GM21619 (cell line): ENCODE results near the gene GRXCR2.
"Not testable (repeated sequence)": the region's sequence is repeated elsewhere in the genome, so short reads cannot be mapped to it uniquely, and the experiment has no call there.

ENCODE experiments used
- ATAC-seq: cut with Tn5 transposase; IDR thresholded peaks from one replicate; pipeline ENCODE4 v1.9.1; 2021; ENCODE audit not compliant: unreplicated experiment

The GRXCR2 gene, protein sequence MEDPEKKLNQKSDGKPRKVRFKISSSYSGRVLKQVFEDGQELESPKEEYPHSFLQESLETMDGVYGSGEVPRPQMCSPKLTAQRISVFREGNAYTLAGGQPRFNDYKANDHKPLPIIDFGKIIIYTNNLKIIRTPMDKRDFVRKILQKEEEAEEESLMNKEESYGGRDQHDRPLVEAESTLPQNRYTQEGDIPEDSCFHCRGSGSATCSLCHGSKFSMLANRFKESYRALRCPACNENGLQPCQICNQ

DNA sequence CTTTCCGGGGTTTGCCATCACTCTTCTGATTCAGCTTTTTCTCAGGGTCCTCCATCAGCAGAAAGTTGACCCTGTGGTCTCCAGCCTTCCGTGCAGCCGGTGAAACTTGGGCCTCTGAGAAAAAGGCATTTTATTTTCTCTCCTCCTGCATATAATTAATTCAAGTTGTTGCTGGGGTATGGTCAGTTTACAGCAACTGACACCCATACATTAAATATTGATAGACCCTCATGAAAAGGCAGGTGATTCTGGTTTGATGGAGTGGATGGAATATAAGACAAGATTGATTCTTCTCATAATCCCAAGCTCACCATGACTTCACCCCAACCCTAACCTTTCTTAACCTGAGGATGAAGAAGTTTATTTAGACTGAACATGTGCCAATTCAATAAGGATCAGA is at the start of gene GRXCR2:
Gene GRXCR2 (minus strand): TSS at position 101 of the 400 bp plus-strand sequence. CDS start 46 bp downstream, at position 55.
- ATAC-seq = no peak

DNA sequence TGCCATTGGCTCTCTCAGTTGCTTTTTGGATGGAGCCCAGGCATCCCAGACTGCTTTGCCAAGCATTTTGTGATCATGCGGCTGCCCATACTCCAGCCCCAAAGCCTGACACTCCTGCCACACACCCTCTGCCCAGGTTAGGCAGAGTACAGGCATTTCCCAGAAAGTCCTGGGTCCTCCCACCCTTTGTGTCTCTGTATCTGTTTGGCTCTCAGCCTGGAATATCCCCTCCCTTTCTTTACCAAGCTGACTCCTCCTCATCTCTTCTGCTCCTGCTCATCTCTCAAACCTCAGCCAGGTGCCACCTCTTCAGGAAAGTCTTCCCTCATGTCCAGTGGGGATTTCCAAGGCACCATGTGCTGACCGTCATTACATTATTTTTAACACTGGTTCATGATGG is 49.2 kb upstream of the GRXCR2 start:
- ATAC-seq = no peak

DNA sequence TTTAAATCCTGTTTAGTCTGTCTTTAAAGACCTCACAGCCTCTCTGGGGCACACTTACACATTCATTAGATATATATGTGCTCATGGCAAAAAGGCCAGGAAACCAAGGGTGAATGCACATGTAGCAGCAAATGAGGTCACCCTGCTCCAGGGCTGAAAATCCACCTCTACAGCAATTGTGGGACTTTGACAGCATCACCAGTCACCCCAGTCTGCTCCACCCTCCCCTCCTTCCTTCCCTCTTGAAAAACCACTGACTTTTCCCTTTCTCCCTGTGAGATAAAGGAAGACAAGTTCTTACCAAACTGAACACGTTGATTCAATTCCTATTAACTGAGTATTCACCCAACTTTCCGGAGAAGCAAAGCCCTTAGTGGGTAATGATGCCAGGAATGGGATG is 48.4 kb upstream of the GRXCR2 start:
- no peak for ATAC-seq

DNA sequence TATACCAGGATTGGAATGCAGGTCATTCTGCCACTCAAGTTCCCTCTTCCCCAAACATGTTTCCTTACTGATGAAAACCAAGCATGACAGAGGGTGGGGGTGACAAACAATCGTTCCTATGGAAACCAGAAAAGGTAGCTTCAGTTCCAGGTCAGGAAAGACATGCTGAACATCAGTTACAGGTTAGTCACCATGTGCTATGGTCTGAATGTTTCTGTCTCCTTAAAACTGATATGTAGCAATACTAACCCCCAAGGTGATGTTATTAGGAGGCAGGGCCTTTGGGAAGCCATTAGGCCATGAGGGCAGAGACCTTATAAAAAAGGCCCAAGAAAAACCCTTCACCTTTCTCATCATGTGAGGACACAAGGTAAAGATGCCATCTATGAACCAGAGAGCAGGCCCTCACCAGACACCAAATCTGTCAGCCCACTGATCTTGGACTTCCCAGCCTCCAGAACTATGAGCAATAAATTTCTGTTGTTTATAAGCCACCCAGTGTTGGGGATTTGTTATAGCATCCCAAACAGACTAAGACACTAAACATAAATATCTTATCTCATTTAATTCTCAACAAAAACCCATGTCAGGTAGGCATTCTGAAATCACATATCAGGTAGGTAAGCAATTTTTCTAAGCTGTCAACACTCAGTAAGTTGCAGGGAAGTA is 47.9 kb upstream of the GRXCR2 start:
- ATAC-seq = no peak

DNA sequence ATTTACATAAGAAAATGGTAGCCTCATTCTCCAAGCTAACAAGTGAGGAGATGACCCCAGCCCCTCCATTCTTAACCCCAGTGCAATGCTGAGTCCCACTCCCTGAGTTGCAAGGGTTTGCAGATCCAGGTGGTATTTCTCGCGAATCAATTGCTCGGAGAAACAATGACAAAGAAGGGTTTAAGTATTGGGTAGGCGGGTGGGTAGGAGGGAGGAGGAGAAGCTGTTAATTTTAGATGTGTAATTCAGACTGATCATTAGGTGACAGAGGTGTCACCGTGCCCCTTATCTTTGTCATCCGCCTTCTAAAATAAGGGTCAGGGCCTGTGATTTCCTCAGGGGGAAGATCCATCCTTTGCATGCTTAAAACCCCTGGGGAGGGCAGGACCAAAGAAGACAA is 46.6 kb upstream of the GRXCR2 start:
- ATAC-seq = no peak

DNA sequence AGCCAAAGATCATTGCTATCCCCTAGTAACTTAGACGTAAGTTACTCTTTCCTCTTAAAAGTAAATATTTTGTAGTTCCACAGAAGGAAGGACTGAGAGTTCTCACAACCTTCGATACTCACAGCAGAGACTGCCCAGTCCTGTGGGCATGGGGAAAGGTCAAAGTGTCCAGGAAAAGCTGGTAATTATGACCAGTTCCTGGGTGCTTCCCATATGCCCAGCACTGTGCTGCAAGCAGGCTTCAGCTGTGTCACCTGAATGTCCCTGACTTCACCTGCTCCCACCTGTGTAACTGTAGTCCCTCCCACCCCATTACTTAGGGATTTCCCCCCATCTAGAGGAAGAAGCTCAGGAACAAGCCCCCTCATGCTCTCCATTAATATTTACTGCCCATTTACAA is 45.6 kb upstream of the GRXCR2 start:
- ATAC-seq = no peak

DNA sequence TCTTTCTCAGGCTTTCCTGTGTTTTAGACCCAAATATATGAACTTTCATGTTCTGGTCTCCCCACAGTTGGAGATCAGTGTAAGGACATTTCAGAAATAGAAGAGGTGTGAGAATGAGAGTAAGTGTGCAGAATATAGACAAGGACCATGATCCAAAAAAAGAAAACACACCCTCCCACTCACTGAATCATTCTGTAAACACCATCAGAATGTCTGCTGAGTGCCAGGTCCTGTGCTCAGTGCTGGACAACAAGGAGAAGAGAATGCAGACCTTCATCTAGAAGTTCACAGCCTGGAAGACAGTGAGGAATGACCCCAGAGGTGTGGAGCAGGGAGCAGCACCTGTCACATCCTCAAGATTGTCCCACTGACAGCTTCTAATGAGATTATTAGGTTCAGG is 44.5 kb upstream of the GRXCR2 start:
- no peak for ATAC-seq

DNA sequence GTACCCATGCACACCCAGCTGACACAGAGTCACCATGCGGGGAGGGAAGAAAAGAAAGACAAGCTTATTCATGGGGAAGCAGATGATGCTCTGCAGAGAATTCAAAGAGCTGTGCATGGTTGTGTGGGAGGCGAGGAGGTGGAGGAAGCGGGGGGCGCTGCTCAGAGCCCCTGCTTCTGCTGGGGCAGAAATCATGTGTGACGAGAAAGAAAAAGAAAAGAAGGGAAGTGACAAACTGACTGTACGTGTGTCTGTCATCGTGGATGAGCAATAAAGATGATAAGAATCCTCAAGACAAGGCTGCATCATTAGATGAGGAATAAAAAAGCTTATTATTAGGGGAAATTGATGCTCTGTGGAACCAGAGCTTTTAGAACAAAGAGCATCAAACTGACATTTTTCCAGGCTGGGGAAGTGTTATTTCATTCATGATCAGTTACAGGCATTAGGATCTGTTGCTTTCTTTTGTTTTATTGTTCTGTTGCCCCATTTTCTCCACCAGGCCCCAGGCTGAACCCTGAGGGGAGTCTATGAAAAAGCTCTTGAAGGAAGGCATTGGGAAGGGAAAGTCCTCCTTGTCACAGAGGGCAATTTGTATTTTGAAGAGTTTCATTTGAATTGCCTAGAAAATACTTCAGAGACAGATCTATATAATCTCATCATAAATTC is 43.3 kb upstream of the GRXCR2 start:
- no peak for ATAC-seq

DNA sequence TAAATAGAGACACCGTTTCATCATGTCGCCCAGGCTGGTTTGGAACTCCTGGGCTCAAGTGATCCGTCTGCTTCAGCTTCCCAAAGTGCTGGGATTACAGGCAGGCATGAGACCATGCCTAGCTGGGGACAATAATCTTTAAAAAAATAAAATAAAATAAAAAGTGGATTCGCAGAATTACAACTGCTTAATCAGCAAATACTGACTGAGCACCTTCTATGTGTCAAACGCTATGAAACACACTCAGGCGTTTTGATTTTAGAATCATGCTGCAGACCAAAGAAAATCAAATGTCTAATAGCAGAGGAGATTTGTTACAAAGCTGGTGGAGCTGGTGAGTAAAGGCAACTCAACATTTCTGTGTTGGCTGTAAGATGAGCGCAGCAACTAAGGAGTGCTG is 40.9 kb upstream of the GRXCR2 start:
- ATAC-seq = no peak

DNA sequence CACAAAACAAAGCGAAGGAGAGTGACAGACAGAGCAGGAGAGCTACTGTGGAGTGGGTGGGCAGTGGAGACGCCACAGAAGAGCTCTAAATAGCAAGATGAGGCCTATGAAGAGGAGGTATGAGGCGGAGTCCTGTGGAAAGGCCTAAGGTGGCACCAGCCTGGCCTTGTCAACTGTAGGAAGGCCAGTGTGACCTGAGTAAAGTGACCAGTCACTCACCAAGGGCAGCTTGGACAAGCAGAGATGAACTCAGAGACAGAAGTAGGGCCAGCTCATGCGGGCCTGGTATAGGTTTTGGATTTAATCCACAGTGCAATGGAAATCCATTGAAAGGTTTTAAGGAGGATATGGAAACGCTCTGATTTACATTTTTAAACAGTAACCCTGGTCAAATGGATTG is 39.8 kb upstream of the GRXCR2 start:
- ATAC-seq = no peak

DNA sequence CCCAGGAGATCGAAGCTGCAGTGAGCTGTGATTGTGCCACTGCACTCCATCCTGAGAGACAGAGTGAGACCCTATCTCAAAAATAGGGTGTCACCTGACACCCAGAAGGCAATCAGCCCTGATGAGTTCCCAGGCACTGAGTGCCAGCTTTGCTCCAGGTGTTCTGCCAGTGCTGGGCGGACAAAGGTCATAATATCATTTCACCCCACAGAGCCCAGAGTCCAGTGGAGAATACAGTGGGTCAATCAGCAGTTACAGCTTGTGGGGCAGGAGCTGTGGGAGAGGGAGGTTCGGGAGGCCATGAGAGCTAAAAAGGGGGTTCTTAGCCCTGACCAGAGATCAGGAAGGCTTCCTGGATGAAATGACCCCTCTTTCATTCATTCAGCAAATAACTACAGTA is 39.2 kb upstream of the GRXCR2 start:
- ATAC-seq = no peak

DNA sequence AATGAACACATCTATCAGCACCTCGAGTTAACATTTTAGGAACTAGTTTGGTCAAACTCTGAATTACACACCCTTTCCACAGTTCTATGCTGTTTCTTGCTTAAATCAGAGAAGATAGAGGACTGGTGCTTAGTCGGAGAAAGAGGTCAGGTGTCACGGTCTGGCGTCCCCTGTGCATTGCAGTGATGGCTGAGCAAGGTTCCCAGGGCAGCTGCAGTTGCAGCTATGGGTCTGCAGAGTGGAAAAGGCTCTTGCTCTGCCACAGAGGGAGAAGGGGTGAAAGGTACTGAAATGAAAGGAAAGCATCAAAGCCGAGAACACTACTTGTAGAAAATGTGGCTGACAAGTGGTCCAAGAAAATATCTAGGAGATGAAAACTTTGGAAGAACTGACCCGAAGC is 38.4 kb upstream of the GRXCR2 start:
- no peak for ATAC-seq

DNA sequence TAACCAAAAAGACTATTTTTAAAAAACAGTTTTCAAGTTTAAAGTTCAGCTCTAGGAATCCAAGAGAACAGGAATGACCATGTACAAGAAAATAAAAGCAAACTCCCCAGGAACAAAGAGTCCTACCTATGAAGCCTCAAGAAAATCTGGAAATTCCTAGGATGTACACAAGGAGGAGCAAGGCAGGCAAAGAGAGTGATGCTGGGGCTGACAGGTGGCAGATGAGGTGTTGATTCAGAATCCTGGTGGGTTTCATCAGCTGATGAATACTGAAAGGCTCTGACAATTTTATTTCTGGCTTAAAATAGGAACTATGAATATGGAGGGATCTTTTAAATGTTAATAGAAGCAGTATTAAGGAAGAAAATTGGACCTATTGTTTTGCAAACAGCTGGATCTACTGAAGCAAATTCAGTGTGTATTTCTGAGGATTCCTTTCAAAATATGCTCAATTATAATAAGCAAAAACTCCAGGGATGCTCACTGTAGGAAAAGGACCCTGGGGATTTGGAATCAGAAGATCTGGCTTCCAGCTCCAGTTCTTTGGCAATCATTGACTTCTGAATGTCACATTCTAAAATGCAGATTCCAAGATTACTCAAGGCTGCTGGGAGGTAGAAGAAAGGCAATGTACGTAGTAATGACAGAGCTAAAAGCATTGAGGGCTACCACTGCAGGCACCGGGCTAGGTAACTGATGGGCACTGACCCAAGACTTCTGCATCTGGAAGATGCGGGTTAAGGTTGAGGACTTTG is 35.6 kb upstream of the GRXCR2 start:
- ATAC-seq = no peak

DNA sequence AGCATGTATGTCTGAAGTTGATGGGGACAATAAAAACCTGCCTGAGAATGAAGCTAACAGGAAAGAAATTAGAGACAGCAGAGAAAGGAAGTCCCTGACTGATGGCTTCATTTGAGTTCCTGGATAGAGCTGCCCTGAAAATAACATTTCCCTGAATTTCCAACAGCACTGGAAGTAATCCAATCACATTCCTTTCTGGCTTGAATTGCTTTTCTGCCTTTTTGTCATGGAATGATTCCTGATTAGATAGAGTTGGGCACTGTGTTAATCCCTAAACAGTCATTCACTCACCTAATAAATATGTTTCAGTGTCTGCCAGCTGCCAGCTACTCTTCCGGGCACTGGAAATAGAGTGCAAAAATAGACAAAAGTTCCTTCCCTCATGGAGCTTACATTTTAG is 33.6 kb upstream of the GRXCR2 start:
- ATAC-seq = no peak

DNA sequence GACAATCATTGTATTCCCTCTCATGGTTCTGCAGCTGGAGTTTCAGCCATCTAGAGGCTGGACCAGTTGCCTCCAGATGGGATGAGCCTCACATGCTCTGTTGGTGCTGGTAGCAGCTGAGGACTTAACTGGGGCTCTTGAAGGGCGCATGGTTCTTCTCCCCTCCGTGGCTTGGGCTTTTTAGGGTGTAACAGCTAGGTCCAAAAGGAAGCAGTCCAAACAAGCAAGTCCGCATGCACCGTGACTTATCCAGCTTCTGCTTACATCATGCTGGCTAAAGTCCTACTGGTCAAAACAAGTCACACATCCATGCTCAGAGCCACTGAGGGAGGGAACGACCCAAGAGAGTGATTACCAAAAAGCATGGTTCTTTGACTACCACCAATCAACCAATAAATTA is 31.9 kb upstream of the GRXCR2 start:
- ATAC-seq = no peak

DNA sequence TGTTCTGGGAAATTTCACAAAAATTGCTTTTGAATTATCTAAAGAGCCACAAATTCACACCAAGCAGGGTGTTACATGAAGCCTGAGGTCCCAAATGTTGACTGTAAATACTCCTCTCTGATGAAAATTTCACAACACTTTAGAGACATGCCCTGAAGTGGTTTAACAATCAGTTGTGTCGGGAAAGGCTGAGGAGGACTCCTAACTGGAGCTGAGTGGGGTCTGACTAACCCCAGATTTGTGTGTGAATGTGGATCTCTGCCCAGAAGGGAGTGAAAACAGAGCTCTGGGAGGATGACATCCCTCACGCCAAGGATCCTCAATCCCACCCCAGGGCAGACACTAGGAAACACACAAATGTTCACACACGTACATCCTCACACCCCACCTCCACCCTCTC is 31.1 kb upstream of the GRXCR2 start:
- ATAC-seq = no peak

DNA sequence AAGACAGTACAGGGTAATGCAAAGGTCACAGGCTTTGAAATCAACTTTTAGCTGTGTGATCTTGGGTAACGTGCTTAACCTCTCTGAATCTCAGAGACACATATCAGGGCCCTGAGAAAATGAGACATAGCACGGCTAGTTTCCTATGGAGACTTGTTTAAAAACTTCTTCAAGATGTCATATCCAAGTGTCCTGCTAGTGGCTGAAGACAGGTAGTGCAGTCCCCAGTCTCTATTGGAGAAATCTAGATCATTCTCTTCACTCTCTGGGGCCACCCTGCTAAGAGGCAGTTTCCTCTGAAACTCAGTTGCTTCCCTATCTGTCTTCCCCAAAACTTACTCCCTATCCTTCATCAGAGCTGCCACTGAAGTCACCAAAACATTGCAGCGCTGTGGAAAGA is 30.3 kb upstream of the GRXCR2 start:
- no peak for ATAC-seq

DNA sequence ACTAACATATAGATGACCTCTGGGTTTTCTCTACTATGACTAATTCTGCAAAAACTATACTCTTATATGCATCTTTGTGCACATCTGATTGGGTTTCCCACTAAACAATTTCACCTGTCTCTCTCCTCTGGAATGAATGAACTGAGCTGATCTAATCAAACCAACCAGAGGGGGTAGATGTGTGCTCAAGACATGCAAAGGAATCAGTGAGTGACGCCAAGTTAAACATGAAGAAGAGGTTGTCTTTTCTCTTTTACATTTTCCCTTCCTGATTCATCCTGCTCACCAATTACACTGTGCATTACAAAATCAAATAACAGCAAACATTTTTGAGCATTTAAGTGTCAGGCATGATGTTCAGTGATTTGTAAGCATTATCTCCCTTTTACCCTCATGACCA is 29.6 kb upstream of the GRXCR2 start:
- no peak for ATAC-seq

DNA sequence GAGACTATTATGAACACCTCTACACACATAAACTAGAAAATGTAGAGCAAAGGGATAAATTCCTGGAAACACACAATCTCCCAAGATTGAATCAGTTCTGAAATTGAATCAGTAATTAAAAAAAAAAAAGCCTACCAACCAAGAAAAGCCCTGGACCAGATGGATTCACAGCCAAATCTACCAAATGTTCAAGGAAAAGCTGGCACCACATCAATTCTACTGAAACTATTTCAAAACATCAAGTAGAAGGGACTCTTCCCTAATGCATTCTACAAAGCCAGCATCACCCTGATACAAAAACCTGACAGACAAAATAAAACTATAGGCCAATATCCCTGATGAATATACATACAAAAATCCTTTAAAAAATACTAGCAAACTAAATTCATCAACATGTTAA is 25.4 kb upstream of the GRXCR2 start:
- ATAC-seq = no peak

DNA sequence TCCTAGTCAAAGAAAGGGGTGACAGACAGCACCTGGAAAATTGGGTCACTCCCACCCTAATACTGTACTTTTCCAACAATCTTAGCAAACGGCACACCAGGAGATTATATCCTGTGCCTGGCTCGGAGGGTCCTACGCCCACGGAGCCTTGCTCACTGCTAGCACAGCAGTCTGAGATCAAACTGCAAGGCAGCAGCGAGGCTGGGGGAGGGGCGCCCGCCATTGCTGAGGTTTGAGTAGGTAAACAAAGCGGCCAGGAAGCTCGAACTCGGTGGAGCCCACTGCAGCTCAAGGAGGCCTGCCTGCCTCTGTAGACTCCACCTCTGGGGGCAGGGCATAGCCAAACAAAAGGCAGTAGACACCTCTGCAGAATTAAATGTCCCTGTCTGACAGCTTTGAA is 18.6 kb upstream of the GRXCR2 start:
- not testable (repeated sequence) for ATAC-seq

DNA sequence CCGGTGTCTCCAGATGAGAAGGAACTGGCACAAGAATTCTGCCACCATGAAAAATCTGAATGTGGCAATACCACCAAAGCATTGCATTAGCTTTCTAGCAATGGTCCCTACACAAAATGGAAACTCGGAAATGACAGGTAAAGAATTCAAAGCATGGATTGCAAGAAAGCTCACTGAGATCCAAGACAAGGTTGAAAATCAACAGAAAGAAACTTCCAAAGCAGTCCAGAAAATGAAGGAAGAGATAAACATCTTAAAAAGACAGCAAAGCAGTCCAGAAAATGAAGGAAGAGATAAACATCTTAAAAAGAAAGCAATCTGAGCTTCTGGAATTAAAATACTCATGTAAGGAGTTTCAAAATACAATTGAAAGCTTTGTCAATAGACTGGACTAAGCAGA is 16.8 kb upstream of the GRXCR2 start:
- ATAC-seq = no peak
